BLaER1 (cell line): Measurements from ENCODE around the gene NPHP4.

Source experiments
- H3K27ac ChIP-seq: shearing (Covaris generic); formaldehyde crosslinking; 2 replicates; pipeline ENCODE4 v1.8.1; 2022
- H3K27me3 ChIP-seq: shearing (Covaris generic); formaldehyde crosslinking; 2 replicates; pipeline ENCODE4 v1.8.1; 2022
- H3K36me3 ChIP-seq: shearing (Covaris generic); formaldehyde crosslinking; 2 replicates; pipeline ENCODE4 v1.8.1; 2022
- H3K4me1 ChIP-seq: shearing (Covaris generic); formaldehyde crosslinking; 2 replicates; pipeline ENCODE4 v1.8.1; 2022
- H3K4me2 ChIP-seq: shearing (Covaris generic); formaldehyde crosslinking; 2 replicates; pipeline ENCODE4 v1.8.1; 2022
- H3K4me3 ChIP-seq: shearing (Covaris generic); formaldehyde crosslinking; 2 replicates; pipeline ENCODE4 v1.8.1; 2022
- H3K9ac ChIP-seq: shearing (Covaris generic); formaldehyde crosslinking; 2 replicates; pipeline ENCODE4 v1.8.1; 2022
- H3K9me3 ChIP-seq: shearing (Covaris generic); formaldehyde crosslinking; 2 replicates; pipeline ENCODE4 v1.8.1; 2022
- H4K20me1 ChIP-seq: shearing (Covaris generic); formaldehyde crosslinking; 2 replicates; pipeline ENCODE4 v1.8.1; 2022
- Cebpa-rat ChIP-seq: shearing (Covaris generic); IDR thresholded peaks from 2 replicates; pipeline ENCODE4 v1.8.1; 2022

The NPHP4 gene

DNA sequence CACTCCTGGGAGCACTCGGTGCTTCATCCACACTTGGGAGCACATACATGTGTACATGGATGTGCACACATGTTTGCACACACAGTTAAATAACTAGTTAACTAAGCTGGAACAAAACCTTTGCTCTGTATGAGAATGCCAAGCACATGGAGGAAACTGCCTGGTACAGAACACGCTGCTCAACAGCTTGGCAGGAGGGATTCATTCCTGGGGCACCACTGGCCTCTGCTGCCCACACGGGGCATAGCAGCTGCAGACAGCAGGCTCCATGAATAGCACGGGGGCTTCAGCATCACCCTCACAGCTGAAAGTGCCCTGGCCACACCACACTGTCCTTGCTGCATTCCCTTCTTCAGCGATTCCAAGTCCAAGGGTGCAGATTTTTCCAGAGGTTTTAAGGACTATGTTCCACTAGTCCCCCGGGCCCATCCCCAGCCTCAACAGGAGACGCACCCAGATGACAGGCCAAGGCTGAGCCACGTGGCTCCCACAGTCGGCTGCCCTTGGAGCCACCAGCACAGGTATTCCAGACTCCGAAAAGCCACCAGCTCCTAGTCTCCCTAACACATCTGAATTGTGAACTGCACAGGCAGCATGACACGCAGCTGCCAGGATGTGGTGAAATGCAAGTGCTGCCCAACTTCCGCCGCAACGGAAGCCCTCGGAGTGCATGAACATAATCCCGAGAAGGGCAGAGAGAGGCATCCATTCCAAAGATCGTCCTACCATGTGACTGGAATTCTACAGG is 16.9 kb downstream of the NPHP4 start:
- H3K27ac ChIP-seq = peak overlapping the region; percentile 91
- TF ChIP-seq Cebpa-rat = no peak
- no peaks in the 10 kb centered on the region for H3K27me3 ChIP-seq
- H3K36me3 ChIP-seq = peaks cover 49% of the 10 kb centered on the region
- H3K4me2 ChIP-seq = peak overlapping the region; percentile 71
- peak overlapping the region; percentile 71 for H3K9ac ChIP-seq
- no peaks in the 10 kb centered on the region for H3K9me3 ChIP-seq
- peak overlapping the region; percentile 34; the same call in 1 of the 2 replicates for H3K4me3 ChIP-seq
- no peaks in the 10 kb centered on the region for H4K20me1 ChIP-seq
- peaks cover 70% of the 10 kb centered on the region for H3K4me1 ChIP-seq

DNA sequence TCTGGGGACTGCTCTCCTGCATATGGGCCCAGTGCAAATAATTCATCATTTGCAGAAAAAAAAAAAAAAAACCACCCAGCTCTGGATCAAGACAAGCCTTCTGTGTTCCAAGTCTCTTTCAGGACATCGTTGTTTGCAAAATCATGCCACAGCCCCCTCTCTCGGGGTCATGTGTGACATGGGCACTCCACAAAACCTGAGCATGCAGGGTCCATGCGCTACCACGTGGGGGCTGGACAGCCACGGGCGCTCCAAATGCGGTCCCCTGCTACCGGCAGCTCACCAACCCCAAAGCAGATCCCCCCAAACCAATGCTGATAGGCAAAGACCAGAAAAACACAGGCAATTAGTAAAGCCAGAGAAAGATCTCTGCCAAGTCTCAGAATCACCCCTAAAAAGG is 17.6 kb downstream of the NPHP4 start:
- peak overlapping the region; percentile 71 for H3K4me2 ChIP-seq
- H3K9ac ChIP-seq = peak overlapping the region; percentile 71; the same call in 1 of the 2 replicates
- no peaks in the 10 kb centered on the region for H3K27me3 ChIP-seq
- no peaks in the 10 kb centered on the region for H4K20me1 ChIP-seq
- H3K36me3 ChIP-seq = peaks cover 49% of the 10 kb centered on the region
- no peaks in the 10 kb centered on the region for H3K9me3 ChIP-seq
- H3K4me1 ChIP-seq = peaks cover 63% of the 10 kb centered on the region
- no peak overlapping the region for H3K4me3 ChIP-seq
- peak overlapping the region; percentile 91 for H3K27ac ChIP-seq
- no peak for TF ChIP-seq Cebpa-rat

DNA sequence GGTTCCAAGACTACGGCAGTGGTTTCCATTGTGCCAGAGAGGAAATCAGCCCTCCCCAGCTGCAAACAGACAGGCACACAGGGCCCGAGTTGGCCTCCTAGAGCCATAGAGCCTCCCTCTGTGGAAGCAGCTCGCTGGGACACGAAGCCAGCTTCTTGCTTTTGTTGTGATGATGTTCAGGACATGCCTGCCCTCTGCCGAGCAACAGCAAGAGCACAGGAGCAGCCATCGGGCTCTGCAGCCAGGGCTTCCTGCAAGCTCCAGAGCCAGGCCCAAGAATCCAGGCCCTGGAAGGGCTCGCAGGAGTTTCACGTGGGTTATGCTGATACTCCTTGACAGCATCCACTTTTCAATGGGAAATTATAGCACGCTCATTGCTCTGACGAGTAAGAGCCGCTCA is 18.5 kb downstream of the NPHP4 start:
- peak overlapping the region; percentile 91 for H3K27ac ChIP-seq
- H3K9me3 ChIP-seq = no peaks in the 10 kb centered on the region
- TF ChIP-seq Cebpa-rat = no peak
- no peaks in the 10 kb centered on the region for H3K27me3 ChIP-seq
- peaks cover 57% of the 10 kb centered on the region for H3K4me1 ChIP-seq
- H3K4me2 ChIP-seq = peak overlapping the region; percentile 71; the same call in 1 of the 2 replicates
- no peak overlapping the region for H3K4me3 ChIP-seq
- H3K9ac ChIP-seq = 0 out of 2 replicates have a peak overlapping the region, but pooled peaks have one; percentile 71
- peaks cover 57% of the 10 kb centered on the region for H3K36me3 ChIP-seq
- H4K20me1 ChIP-seq = no peaks in the 10 kb centered on the region

DNA sequence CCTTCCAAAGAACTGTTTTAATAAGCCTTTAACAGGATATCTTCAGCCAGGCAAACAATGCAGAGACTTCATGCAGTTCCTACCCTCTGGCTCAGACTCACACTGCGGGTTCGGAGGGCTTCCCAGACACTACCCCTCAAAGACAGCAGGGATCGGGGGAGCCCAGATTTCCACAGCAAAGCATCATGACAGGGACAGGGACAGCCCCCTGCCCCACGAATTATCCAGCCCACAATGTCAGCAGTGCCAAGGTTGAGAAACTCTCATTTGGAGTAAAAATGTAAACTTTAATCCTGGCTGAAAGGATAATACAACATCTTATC is 20.1 kb downstream of the NPHP4 start:
- Histone ChIP-seq H3K9ac (no peak overlapping the region), H3K4me2 (no peak overlapping the region), H3K9me3 (no peaks in the 10 kb centered on the region), H3K27ac (no peak overlapping the region), H4K20me1 (no peaks in the 10 kb centered on the region), H3K4me1 (peaks cover 51% of the 10 kb centered on the region), H3K36me3 (peaks cover 69% of the 10 kb centered on the region), H3K27me3 (no peaks in the 10 kb centered on the region), H3K4me3 (no peak overlapping the region)
- no peak for TF ChIP-seq Cebpa-rat

DNA sequence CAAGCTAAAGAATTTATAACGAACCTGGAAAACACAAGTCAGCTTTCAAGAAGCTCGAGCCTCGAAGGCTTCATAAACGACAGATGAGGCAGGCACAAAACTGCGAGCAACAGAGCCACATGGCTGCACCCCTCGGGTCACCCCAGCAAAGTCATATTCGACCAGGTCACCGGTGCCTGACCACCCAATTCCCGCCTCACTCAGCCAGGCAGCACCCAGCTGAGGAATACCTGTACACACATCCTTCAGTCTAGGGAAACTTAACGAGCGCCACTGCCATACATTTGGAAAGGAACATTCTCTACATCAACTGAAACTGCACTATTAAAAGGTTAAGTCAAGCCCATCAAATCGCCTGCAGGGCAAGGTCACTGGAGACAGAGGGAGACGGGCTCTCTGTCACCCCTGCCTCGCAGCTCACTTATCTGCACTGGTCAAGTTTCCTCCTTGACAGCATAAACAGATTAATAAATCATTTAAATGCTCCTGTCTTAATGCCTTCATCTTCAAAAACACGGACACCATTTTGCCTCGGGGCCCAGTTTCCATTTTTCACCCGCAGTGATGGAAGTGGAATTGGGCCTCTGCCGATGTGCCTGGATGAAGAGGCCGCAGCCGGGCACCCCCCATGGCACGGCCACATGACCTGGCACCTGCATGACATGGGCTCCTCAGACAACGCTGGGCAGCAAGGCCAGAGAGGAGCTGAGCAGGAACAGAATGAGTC is 20.6 kb downstream of the NPHP4 start:
- H3K9ac ChIP-seq = no peak overlapping the region
- H3K4me3 ChIP-seq = no peak overlapping the region
- peaks cover 70% of the 10 kb centered on the region for H3K36me3 ChIP-seq
- no peaks in the 10 kb centered on the region for H3K27me3 ChIP-seq
- H3K9me3 ChIP-seq = no peaks in the 10 kb centered on the region
- no peak overlapping the region for H3K4me2 ChIP-seq
- no peaks in the 10 kb centered on the region for H4K20me1 ChIP-seq
- no peak for TF ChIP-seq Cebpa-rat
- H3K27ac ChIP-seq = no peak overlapping the region
- peaks cover 51% of the 10 kb centered on the region for H3K4me1 ChIP-seq

DNA sequence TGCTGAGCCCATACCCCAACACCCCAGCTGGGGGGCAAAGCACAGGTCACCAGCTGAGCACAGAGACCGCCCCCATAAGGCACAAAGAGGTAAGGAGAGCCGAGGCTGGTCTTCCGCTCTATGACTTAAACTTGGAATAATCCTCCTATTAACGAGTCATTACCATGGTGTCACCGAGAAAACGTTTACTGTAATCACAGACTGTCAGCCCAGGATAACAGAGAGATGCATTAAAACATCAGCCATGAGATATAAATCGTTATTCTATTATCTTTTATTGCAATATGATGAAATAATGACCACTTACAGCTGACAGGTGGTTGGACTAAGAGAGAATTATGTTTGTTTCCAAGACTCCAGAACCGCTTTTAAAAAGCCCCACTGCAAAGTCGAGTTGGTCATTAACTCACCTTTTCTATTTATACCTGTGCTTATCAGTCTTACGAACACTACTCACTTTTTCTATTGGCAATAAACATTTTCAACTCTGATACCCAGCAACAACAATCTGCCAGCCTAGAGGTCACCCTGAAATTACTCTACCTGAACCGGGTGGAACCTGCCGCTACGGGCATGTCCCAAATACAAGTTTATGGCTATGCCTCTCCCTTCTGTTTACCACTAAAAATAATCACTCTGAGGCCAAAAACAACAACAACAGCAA is 21.5 kb downstream of the NPHP4 start:
- H3K27ac ChIP-seq = no peak overlapping the region
- no peak overlapping the region for H3K9ac ChIP-seq
- no peak overlapping the region for H3K4me2 ChIP-seq
- H3K36me3 ChIP-seq = peaks cover 73% of the 10 kb centered on the region
- H3K9me3 ChIP-seq = no peaks in the 10 kb centered on the region
- H3K4me3 ChIP-seq = no peak overlapping the region
- no peak; the same call in 1 of the 2 replicates for TF ChIP-seq Cebpa-rat
- H3K4me1 ChIP-seq = peaks cover 42% of the 10 kb centered on the region
- H3K27me3 ChIP-seq = no peaks in the 10 kb centered on the region
- no peaks in the 10 kb centered on the region for H4K20me1 ChIP-seq

DNA sequence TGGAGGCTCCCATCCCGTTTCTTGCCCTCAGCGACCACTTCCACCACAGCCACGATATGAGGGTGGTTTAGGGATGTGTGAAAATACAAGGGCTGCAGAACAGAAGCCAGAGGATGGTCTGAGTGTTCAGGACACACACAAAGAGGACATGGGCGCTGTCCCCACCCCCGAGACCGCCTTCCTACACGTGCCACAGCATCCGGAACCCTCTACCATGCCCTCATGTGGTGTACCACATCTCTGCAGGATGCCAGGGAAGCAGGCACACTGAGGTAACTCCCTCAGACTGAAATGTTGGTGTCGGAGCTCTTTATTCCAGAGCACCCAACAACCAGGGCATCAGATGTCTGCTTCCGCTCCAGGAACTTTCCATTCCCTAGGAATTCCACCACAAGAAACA is 23.1 kb downstream of the NPHP4 start:
- H3K27ac ChIP-seq = no peak overlapping the region
- no peak overlapping the region for H3K9ac ChIP-seq
- no peaks in the 10 kb centered on the region for H3K27me3 ChIP-seq
- H3K4me2 ChIP-seq = no peak overlapping the region
- no peak overlapping the region for H3K4me3 ChIP-seq
- H3K36me3 ChIP-seq = peaks cover 87% of the 10 kb centered on the region
- H4K20me1 ChIP-seq = no peaks in the 10 kb centered on the region
- H3K4me1 ChIP-seq = peaks cover 27% of the 10 kb centered on the region
- TF ChIP-seq Cebpa-rat = no peak
- no peaks in the 10 kb centered on the region for H3K9me3 ChIP-seq

DNA sequence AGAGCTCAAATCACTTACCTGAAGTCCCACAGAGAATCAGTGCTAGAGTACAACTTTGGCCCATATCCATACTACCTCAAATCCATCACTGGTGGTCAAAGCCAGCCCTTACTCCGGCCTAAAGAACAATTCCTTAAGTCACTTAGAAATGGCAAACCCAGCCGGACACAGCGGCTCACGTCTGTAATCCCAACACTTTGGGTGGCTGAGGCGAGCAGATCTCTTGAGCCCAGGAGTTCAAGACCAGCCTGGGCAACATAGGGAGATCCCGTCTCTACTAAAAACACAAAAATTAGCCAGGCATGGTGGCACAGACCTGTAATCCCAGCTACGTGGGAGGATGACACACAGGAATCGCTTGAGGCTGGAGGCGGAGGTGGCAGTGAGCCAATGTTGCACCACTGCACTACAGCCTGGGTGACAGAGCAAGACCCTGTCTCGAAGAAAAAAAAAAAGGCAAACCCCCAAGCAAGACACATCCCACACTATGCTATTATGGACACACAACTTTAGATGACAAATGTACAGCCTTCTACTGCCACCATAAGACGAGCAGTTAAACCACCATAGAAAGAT is 24.0 kb downstream of the NPHP4 start:
- Histone ChIP-seq H3K4me1 (peaks cover 18% of the 10 kb centered on the region), H3K4me3 (no peak overlapping the region), H3K9me3 (no peaks in the 10 kb centered on the region), H4K20me1 (no peaks in the 10 kb centered on the region), H3K27me3 (no peaks in the 10 kb centered on the region), H3K36me3 (peaks cover 80% of the 10 kb centered on the region), H3K27ac (no peak overlapping the region), H3K9ac (no peak overlapping the region), H3K4me2 (no peak overlapping the region)
- TF ChIP-seq Cebpa-rat = no peak

DNA sequence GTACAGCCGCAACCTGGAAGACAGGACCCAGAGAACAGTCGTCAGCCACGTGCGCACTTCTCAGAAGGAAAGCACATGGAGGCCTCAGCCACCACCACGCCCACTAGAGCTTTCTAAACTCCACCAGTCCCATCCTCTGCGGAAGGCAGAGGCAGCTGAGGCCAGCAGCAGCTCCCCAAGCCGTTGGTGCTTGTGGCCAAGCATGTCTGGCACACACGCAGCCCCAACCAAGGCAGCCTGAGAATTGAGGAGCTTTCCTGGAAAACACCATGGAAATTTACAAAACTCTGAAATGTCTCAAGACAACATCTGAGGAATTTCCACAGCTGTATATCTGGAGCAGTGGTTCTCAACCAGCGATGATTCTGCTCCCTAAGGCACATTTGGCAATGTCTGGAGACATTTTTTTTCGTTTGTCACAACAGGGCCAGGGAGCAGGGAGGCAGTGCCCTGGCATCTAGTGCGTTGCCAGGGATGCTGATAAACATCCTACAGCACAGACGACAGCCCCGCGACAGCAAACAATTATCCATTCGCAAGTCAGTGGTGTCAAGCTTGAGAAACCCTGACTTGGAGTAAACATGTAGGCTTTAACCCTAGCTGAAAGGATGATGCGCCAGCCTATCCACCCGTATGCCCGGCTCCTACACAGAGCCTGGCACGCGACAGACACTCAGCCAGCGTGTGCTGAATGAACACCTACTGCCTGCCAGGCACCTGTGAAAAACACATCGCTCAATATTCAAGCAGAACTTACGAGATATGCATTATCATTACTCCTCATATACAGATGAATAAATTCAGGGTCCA is 24.7 kb downstream of the NPHP4 start:
- H3K36me3 ChIP-seq = peaks cover 79% of the 10 kb centered on the region

More for the DNA sequence above, 24.7 kb downstream of the NPHP4 start:
- no peak overlapping the region for H3K4me2 ChIP-seq
- no peaks in the 10 kb centered on the region for H3K27me3 ChIP-seq
- H3K4me1 ChIP-seq = peaks cover 17% of the 10 kb centered on the region
- H4K20me1 ChIP-seq = no peaks in the 10 kb centered on the region
- H3K9ac ChIP-seq = no peak overlapping the region
- no peak for TF ChIP-seq Cebpa-rat
- H3K27ac ChIP-seq = no peak overlapping the region
- no peak overlapping the region for H3K4me3 ChIP-seq
- no peaks in the 10 kb centered on the region for H3K9me3 ChIP-seq
